ENCODE data around the gene SIGLEC8. TPM values are rescaled to one million over a fixed set of nuclear protein-coding genes. Genes with fewer than 3 reads are reported as not detected.
"Not testable (repeated sequence)": the region's sequence is repeated elsewhere in the genome, so short reads cannot be mapped to it uniquely, and the experiment has no call there.

The SIGLEC8 gene
- not detected for polyA plus RNA-seq (2013, experiment 1 of 2)
- polyA plus RNA-seq (2013, experiment 2 of 2): not detected

GRCh38 chr19:51458051-51458645 is at the start of gene SIGLEC8:
Gene SIGLEC8, minus strand, starts transcription at chr19:51458454. Its CDS starts 67 bp downstream, at chr19:51458387.
- Histone ChIP-seq H3K9me3 (ENCODE audit: insufficient read depth, low read depth, low read length) (no peaks in the 10 kb centered on the region), H3K27me3 (ENCODE audit: insufficient read depth, low read length) (peaks cover 4% of the 10 kb centered on the region), H3K4me1 (ENCODE audit: insufficient read depth, low read length) (no peaks in the 10 kb centered on the region), H3K4me3 (ENCODE audit: low read length) (no peak within 1 kb of the TSS), H3K9ac (ENCODE audit: low read depth, low read length) (no peak within 1 kb of the TSS), H3K27ac (ENCODE audit: low read depth, low read length) (no peak within 1 kb of the TSS), H3K36me3 (ENCODE audit: insufficient read depth, low read length) (no peaks in the 10 kb centered on the region)
- 87% methylated on average over 10 of the region's 10 CpGs for WGBS

GRCh38 chr19:51507640-51508058 is 49.4 kb upstream of the SIGLEC8 start:
- H3K4me1 ChIP-seq (ENCODE audit: insufficient read depth, low read length): no peaks in the 10 kb centered on the region
- no peaks in the 10 kb centered on the region; the same call in 1 of the 2 replicates for H3K27me3 ChIP-seq (ENCODE audit: insufficient read depth, low read length)
- H3K9me3 ChIP-seq (ENCODE audit: insufficient read depth, low read depth, low read length): no peaks in the 10 kb centered on the region
- WGBS: 76% methylated on average over 5 of the region's 6 CpGs
- no peak overlapping the region for H3K4me3 ChIP-seq (ENCODE audit: low read length)
- no peaks in the 10 kb centered on the region for H3K36me3 ChIP-seq (ENCODE audit: insufficient read depth, low read length)
- H3K27ac ChIP-seq (ENCODE audit: low read depth, low read length): no peak overlapping the region
- H3K9ac ChIP-seq (ENCODE audit: low read depth, low read length): no peak overlapping the region

- Histone ChIP-seq H3K27me3 (ENCODE audit: insufficient read depth, low read length) (no peaks in the 10 kb centered on the region; the same call in 1 of the 2 replicates), H3K9ac (ENCODE audit: low read depth, low read length) (no peak overlapping the region), H3K4me3 (ENCODE audit: low read length) (no peak overlapping the region), H3K4me1 (ENCODE audit: insufficient read depth, low read length) (no peaks in the 10 kb centered on the region), H3K9me3 (ENCODE audit: insufficient read depth, low read depth, low read length) (no peaks in the 10 kb centered on the region), H3K27ac (ENCODE audit: low read depth, low read length) (no peak overlapping the region), H3K36me3 (ENCODE audit: insufficient read depth, low read length) (no peaks in the 10 kb centered on the region)
- WGBS: 50% methylated on average over 3 of the region's 3 CpGs
Observed at GRCh38 chr19:51507192-51507591, 48.9 kb upstream of the SIGLEC8 start.

- Histone ChIP-seq H3K36me3 (ENCODE audit: insufficient read depth, low read length) (no peaks in the 10 kb centered on the region), H3K27me3 (ENCODE audit: insufficient read depth, low read length) (no peaks in the 10 kb centered on the region; the same call in 1 of the 2 replicates), H3K9me3 (ENCODE audit: insufficient read depth, low read depth, low read length) (no peaks in the 10 kb centered on the region), H3K4me3 (ENCODE audit: low read length) (no peak overlapping the region), H3K27ac (ENCODE audit: low read depth, low read length) (no peak overlapping the region), H3K4me1 (ENCODE audit: insufficient read depth, low read length) (no peaks in the 10 kb centered on the region), H3K9ac (ENCODE audit: low read depth, low read length) (no peak overlapping the region)
- 54% methylated on average over 3 of the region's 3 CpGs for WGBS
Observed at GRCh38 chr19:51505904-51506303, 47.6 kb upstream of the SIGLEC8 start.

GRCh38 chr19:51503896-51504295 is 45.6 kb upstream of the SIGLEC8 start:
- Histone ChIP-seq H3K4me1 (ENCODE audit: insufficient read depth, low read length) (no peaks in the 10 kb centered on the region), H3K36me3 (ENCODE audit: insufficient read depth, low read length) (no peaks in the 10 kb centered on the region), H3K9ac (ENCODE audit: low read depth, low read length) (no peak overlapping the region), H3K9me3 (ENCODE audit: insufficient read depth, low read depth, low read length) (no peaks in the 10 kb centered on the region), H3K27ac (ENCODE audit: low read depth, low read length) (no peak overlapping the region), H3K4me3 (ENCODE audit: low read length) (no peak overlapping the region), H3K27me3 (ENCODE audit: insufficient read depth, low read length) (no peaks in the 10 kb centered on the region; the same call in 1 of the 2 replicates)
- 45% methylated on average over 3 of the region's 3 CpGs for WGBS

GRCh38 chr19:51503286-51503817 is 45.1 kb upstream of the SIGLEC8 start:
- 80% methylated on average over 5 of the region's 5 CpGs for WGBS
- Histone ChIP-seq H3K4me3 (ENCODE audit: low read length) (no peak overlapping the region), H3K36me3 (ENCODE audit: insufficient read depth, low read length) (no peaks in the 10 kb centered on the region), H3K9ac (ENCODE audit: low read depth, low read length) (no peak overlapping the region), H3K9me3 (ENCODE audit: insufficient read depth, low read depth, low read length) (no peaks in the 10 kb centered on the region), H3K27me3 (ENCODE audit: insufficient read depth, low read length) (no peaks in the 10 kb centered on the region; the same call in 1 of the 2 replicates), H3K4me1 (ENCODE audit: insufficient read depth, low read length) (no peaks in the 10 kb centered on the region), H3K27ac (ENCODE audit: low read depth, low read length) (no peak overlapping the region)

GRCh38 chr19:51501594-51502263 is 43.5 kb upstream of the SIGLEC8 start, which contains the start of gene SIGLEC12:
Gene SIGLEC12, minus strand, starts transcription at chr19:51501800. Its CDS starts 67 bp downstream, at chr19:51501733.
- no peaks in the 10 kb centered on the region; the same call in 1 of the 2 replicates for H3K27me3 ChIP-seq (ENCODE audit: insufficient read depth, low read length)
- no peak within 1 kb of the TSS for H3K9ac ChIP-seq (ENCODE audit: low read depth, low read length)
- no peak within 1 kb of the TSS for H3K4me3 ChIP-seq (ENCODE audit: low read length)
- no peaks in the 10 kb centered on the region for H3K9me3 ChIP-seq (ENCODE audit: insufficient read depth, low read depth, low read length)
- H3K4me1 ChIP-seq (ENCODE audit: insufficient read depth, low read length): no peaks in the 10 kb centered on the region
- 82% methylated on average over 11 of the region's 12 CpGs for WGBS
- no peak within 1 kb of the TSS for H3K27ac ChIP-seq (ENCODE audit: low read depth, low read length)
- no peaks in the 10 kb centered on the region for H3K36me3 ChIP-seq (ENCODE audit: insufficient read depth, low read length)

- not testable (repeated sequence) for H3K27me3 ChIP-seq (ENCODE audit: insufficient read depth, low read length); H3K4me3 ChIP-seq (ENCODE audit: low read length); H3K4me1 ChIP-seq (ENCODE audit: insufficient read depth, low read length); H3K9me3 ChIP-seq (ENCODE audit: insufficient read depth, low read depth, low read length); H3K27ac ChIP-seq (ENCODE audit: low read depth, low read length); H3K9ac ChIP-seq (ENCODE audit: low read depth, low read length); H3K36me3 ChIP-seq (ENCODE audit: insufficient read depth, low read length)
- 66% methylated on average over 8 of the region's 8 CpGs for WGBS
Observed at GRCh38 chr19:51500931-51501330, 42.7 kb upstream of the SIGLEC8 start.

- no peaks in the 10 kb centered on the region for H3K9me3 ChIP-seq (ENCODE audit: insufficient read depth, low read depth, low read length)
- 21% methylated on average over 2 of the region's 3 CpGs for WGBS
Observed at GRCh38 chr19:51497666-51498065, 39.4 kb upstream of the SIGLEC8 start.

GRCh38 chr19:51493776-51494175 is 35.5 kb upstream of the SIGLEC8 start:
- 41% methylated on average over 2 of the region's 2 CpGs for WGBS
- Histone ChIP-seq H3K27ac (ENCODE audit: low read depth, low read length) (no peak overlapping the region), H3K36me3 (ENCODE audit: insufficient read depth, low read length) (no peaks in the 10 kb centered on the region), H3K9ac (ENCODE audit: low read depth, low read length) (no peak overlapping the region), H3K9me3 (ENCODE audit: insufficient read depth, low read depth, low read length) (no peaks in the 10 kb centered on the region), H3K4me1 (ENCODE audit: insufficient read depth, low read length) (no peaks in the 10 kb centered on the region), H3K27me3 (ENCODE audit: insufficient read depth, low read length) (no peaks in the 10 kb centered on the region), H3K4me3 (ENCODE audit: low read length) (no peak overlapping the region)

More at GRCh38 chr19:51497666-51498065, 39.4 kb upstream of the SIGLEC8 start:
- no peaks in the 10 kb centered on the region; the same call in 1 of the 2 replicates for H3K27me3 ChIP-seq (ENCODE audit: insufficient read depth, low read length)
- H3K36me3 ChIP-seq (ENCODE audit: insufficient read depth, low read length): no peaks in the 10 kb centered on the region
- no peaks in the 10 kb centered on the region for H3K4me1 ChIP-seq (ENCODE audit: insufficient read depth, low read length)
- no peak overlapping the region for H3K4me3 ChIP-seq (ENCODE audit: low read length)
- no peak overlapping the region for H3K27ac ChIP-seq (ENCODE audit: low read depth, low read length)
- H3K9ac ChIP-seq (ENCODE audit: low read depth, low read length): no peak overlapping the region

GRCh38 chr19:51491586-51491985 is 33.3 kb upstream of the SIGLEC8 start:
- Histone ChIP-seq H3K27ac (ENCODE audit: low read depth, low read length) (no peak overlapping the region), H3K4me1 (ENCODE audit: insufficient read depth, low read length) (no peaks in the 10 kb centered on the region), H3K27me3 (ENCODE audit: insufficient read depth, low read length) (no peaks in the 10 kb centered on the region), H3K4me3 (ENCODE audit: low read length) (no peak overlapping the region), H3K9me3 (ENCODE audit: insufficient read depth, low read depth, low read length) (no peaks in the 10 kb centered on the region), H3K36me3 (ENCODE audit: insufficient read depth, low read length) (no peaks in the 10 kb centered on the region), H3K9ac (ENCODE audit: low read depth, low read length) (no peak overlapping the region)
- WGBS: 82% methylated on average over 7 of the region's 7 CpGs
